Pancreas (tissue), 10 donors: ENCODE results near the gene THRAP3. TPM values are rescaled to one million over a fixed set of nuclear protein-coding genes. Genes with fewer than 3 reads are reported as not detected.
A peak's percentile ranks its signal among the peaks of the same experiment; 100 is the strongest.

Experiments
- ATAC-seq, 4 donors: fragments of 200-7000 bp; cut with Tn5 transposase; one replicate each; pipeline versions ENCODE4 v1.8.0 to v1.9.1; 2020; ENCODE audit warnings: mild to moderate bottlenecking in 4 of 4, moderate library complexity in 4 of 4
- DNase-seq, 6 donors: peaks; one replicate each; pipeline ENCODE4 v3.0.0-alpha.2; 2020
- FAIRE-seq: peaks from 2 replicates; lab custom pipeline; 2012; peaks lifted over from hg19 to GRCh38; lab: Jason Lieb, UNC
- H3K27ac ChIP-seq, 4 donors: fragments of 200-600 bp; sonication (generic); 1 replicate in 3 of 4; 2 replicates in 1 of 4; pipeline versions ENCODE4 v1.5.0 to v1.8.0; 2020
- H3K27me3 ChIP-seq, 4 donors: fragments of 200-600 bp; one replicate each; pipeline ENCODE4 v1.8.0; 2021
- H3K36me3 ChIP-seq, 3 donors: fragments of 200-600 bp; sonication (generic) in 1 of 3; one replicate each; pipeline versions ENCODE4 v1.5.0 to v1.8.0; 2020 to 2021
- H3K4me1 ChIP-seq, 3 donors: fragments of 200-600 bp; one replicate each; pipeline ENCODE4 v1.8.0; 2021
- H3K4me3 ChIP-seq, 4 donors: fragments of 200-600 bp; sonication (generic) in 2 of 4; one replicate each; pipeline versions ENCODE4 v1.5.0 to v1.8.0; 2020 to 2021
- H3K9me3 ChIP-seq, 4 donors: fragments of 200-600 bp; one replicate each; pipeline ENCODE4 v1.8.0; 2021
- CTCF ChIP-seq, 4 donors: fragments of 200-600 bp; sonication (generic) in 3 of 4; IDR thresholded peaks; one replicate each; pipeline versions ENCODE4 v1.5.0 to v1.8.0; 2021; ENCODE audit warnings: antibody characterized with exemption in 4 of 4
- WGBS, 2 donors: extraction: QIAGEN DNeasy Blood & Tissue Kit; methylation state at CpG; one replicate each; pipeline ENCODE4 v1.1.7; 2013; 5-methylcytosine and 5-hydroxymethylcytosine counted together
- intact Hi-C, 3 donors: fragments of 100-400 bp; cut with DNase I; formaldehyde crosslinking; loops; one replicate each; pipeline versions ENCODE4 v1.11.1 to v1.14.2; 2022
- polyA plus RNA-seq, 2 donors: library from polyadenylated mRNA; stranded (reverse); fragments of 200-250 nt; gene quantifications; one replicate each; pipeline ENCODE4 v1.2.3, GENCODE V29; 2013
- total RNA-seq, 6 donors: library from RNA; stranded (reverse); fragmentation: NEBNext Ultra II Directional in 4 of 6; extraction: Animal tissue kit (Norgen Biotek cat#: 25700) in 4 of 6; gene quantifications; one replicate each; pipeline versions ENCODE4 v1.2.1 to v1.2.4, GENCODE V29; 2021 to 2023
- donor health status: healthy with polysubstance abuse.
- donor health status: DM: no; HTN: no; CAD: no; lungs with moderate emphysema.
- donor health status: DM: no; HTN: no; CAD: no.
- donor health status: control.
- donor health status: control.
- donor health status: Bipolar disorder and iron deficiency.
- donor health status: DM: yes; HTN: yes; CAD: no.
- donor health status: DM: no; HTN: no; CAD: no.
- donor health status: DM: no; HTN: no; CAD: no.
- donor health status: DM: yes; HTN: yes; CAD: no.

Gene THRAP3
- total and polyA plus RNA-seq, 8 donors, result 17.0 to 54.7 (median 29.9) TPM

GRCh38 chr1:36276688-36277087 is 52.4 kb downstream of the THRAP3 start:
- no peaks in the 10 kb centered on the region for H3K36me3 ChIP-seq
- DNase-seq, result no peak
- intact Hi-C loops, result no loop called here
- H3K4me3 ChIP-seq, result no peak overlapping the region
- FAIRE-seq, result no peak
- ATAC-seq, result no peak
- H3K27me3 ChIP-seq, result no peaks in the 10 kb centered on the region
- H3K27ac ChIP-seq, result no peak overlapping the region
- H3K9me3 ChIP-seq, result no peaks in the 10 kb centered on the region
- no peak for TF ChIP-seq CTCF (IDR thresholded peaks at IDR 0.05)
- WGBS, 2 donors, result 97 to 98% methylated on average over 6 of the region's 6 CpGs
- H3K4me1 ChIP-seq, result peaks cover 0 to 15% (median 13%) of the 10 kb centered on the region in 3 donors

GRCh38 chr1:36279110-36279788 is 55.0 kb downstream of the THRAP3 start:
- peaks cover 0 to 15% (median 13%) of the 10 kb centered on the region in 3 donors for H3K4me1 ChIP-seq
- no peak overlapping the region for H3K4me3 ChIP-seq
- peaks cover 0 to 12% (median 4%) of the 10 kb centered on the region in 3 donors for H3K36me3 ChIP-seq
- 12% methylated on average over 2 of the region's 2 CpGs for WGBS, 2 donors
- H3K27ac ChIP-seq, result no peak overlapping the region
- no peaks in the 10 kb centered on the region for H3K27me3 ChIP-seq
- no peaks in the 10 kb centered on the region for H3K9me3 ChIP-seq
- intact Hi-C loops, result no loop called here
- peak; percentile 18 to 49 (median 41) for ATAC-seq
- no peak for FAIRE-seq
- no peak for TF ChIP-seq CTCF (IDR thresholded peaks at IDR 0.05)
- DNase-seq, result no peak

- no peak for FAIRE-seq
- no peak overlapping the region for H3K27ac ChIP-seq
- no peak for DNase-seq
- H3K4me3 ChIP-seq, result no peak overlapping the region
- peaks cover 0 to 12% (median 4%) of the 10 kb centered on the region in 3 donors for H3K36me3 ChIP-seq
- intact Hi-C loops, result loop anchor here in 1 of 3 donors (10.0 kb wide), 1 partner anchor 185 kb away; no protein-coding TSS in a partner anchor
- peaks cover 0 to 15% (median 13%) of the 10 kb centered on the region in 3 donors for H3K4me1 ChIP-seq
- 38 to 43% methylated on average over 7 of the region's 7 CpGs for WGBS, 2 donors
- TF ChIP-seq CTCF (IDR thresholded peaks at IDR 0.05), result no peak
- no peaks in the 10 kb centered on the region for H3K27me3 ChIP-seq
- no peaks in the 10 kb centered on the region for H3K9me3 ChIP-seq
- ATAC-seq, result peak in 2 of 4 donors; percentile 15 to 33
Measured at GRCh38 chr1:36279789-36280296, 55.6 kb downstream of the THRAP3 start.

- H3K36me3 ChIP-seq, result peaks cover 0 to 39% (median 22%) of the 10 kb centered on the region in 3 donors
- no peak for FAIRE-seq
Measured at GRCh38 chr1:36284061-36284460, 59.8 kb downstream of the THRAP3 start.

More at GRCh38 chr1:36284061-36284460, 59.8 kb downstream of the THRAP3 start:
- intact Hi-C loops, result loop anchor here in 1 of 3 donors (10.0 kb wide), 1 partner anchor 189 kb away; no protein-coding TSS in a partner anchor
- WGBS, 2 donors, result 39 to 43% methylated on average over 1 of the region's 1 CpG
- H3K9me3 ChIP-seq, result no peaks in the 10 kb centered on the region
- no peaks in the 10 kb centered on the region for H3K27me3 ChIP-seq
- peaks cover 0 to 11% (median 8%) of the 10 kb centered on the region in 3 donors for H3K4me1 ChIP-seq
- DNase-seq (no peak), ATAC-seq (no peak)
- H3K4me3 ChIP-seq, result no peak overlapping the region
- H3K27ac ChIP-seq, result no peak overlapping the region
- no peak for TF ChIP-seq CTCF (IDR thresholded peaks at IDR 0.05)
